Stomach (tissue), 4 donors: ENCODE measurements around the gene SPINT2.

Experiments
- POLR2A ChIP-seq, 4 donors: fragments of 450-650 bp; IDR thresholded peaks; one replicate each; pipeline ENCODE4 v1.6.1; 2016; ENCODE audit warnings: antibody characterized with exemption in 4 of 4, control low read depth in 2 of 4, mild to moderate bottlenecking in 1 of 4, moderate library complexity in 1 of 4
- POLR2AphosphoS5 ChIP-seq, 3 donors: sonication (generic); formaldehyde crosslinking; IDR thresholded peaks; one replicate each; pipeline ENCODE4 v1.6.1; 2016; ENCODE audit warnings: antibody characterized with exemption in 3 of 3

DNA sequence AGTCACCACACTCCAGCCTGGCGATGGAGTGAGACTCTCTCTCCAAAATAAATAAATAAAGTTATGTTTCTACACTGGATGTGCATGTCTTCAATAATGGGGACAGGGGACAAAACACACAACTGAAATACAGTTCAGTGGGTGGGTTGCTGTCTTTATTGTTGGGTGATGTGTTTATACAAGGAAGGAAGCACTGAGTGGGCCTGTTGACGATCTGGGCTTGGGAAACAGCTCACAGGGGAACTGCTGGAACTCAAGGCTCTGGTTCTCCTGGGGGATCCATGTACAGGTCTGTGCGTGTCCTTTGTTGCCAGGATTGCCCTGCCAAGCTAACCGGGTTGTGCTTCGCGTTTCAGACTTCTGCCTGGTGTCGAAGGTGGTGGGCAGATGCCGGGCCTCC, 18.9 kb downstream of the SPINT2 start:
- no peak for TF ChIP-seq POLR2AphosphoS5 (IDR thresholded peaks at IDR 0.05)
- TF ChIP-seq POLR2A (IDR thresholded peaks at IDR 0.05) = no peak
